GM18502 (cell line): Measurements from ENCODE around the gene AP2S1.
"Not testable (repeated sequence)": the region's sequence is repeated elsewhere in the genome, so short reads cannot be mapped to it uniquely, and the experiment has no call there.

Source experiments
- ATAC-seq: cut with Tn5 transposase; IDR thresholded peaks from one replicate; pipeline ENCODE4 v1.9.1; 2021; ENCODE audit warnings: mild to moderate bottlenecking; ENCODE audit not compliant: unreplicated experiment, poor library complexity

Gene AP2S1

GRCh38 chr19:46844067-46844489, 6.6 kb downstream of the AP2S1 start:
- no peak for ATAC-seq

GRCh38 chr19:46842791-46843190, 7.9 kb downstream of the AP2S1 start:
- ATAC-seq, result no peak

- no peak for ATAC-seq
Measured at GRCh38 chr19:46841458-46842083, 9.1 kb downstream of the AP2S1 start.

GRCh38 chr19:46840498-46840942, 10.1 kb downstream of the AP2S1 start:
- ATAC-seq, result no peak

GRCh38 chr19:46839752-46840497, 10.7 kb downstream of the AP2S1 start:
- no peak for ATAC-seq

- ATAC-seq, result no peak
Measured at GRCh38 chr19:46838160-46838559, 12.5 kb downstream of the AP2S1 start.

GRCh38 chr19:46834984-46835383, 15.7 kb downstream of the AP2S1 start:
- no peak for ATAC-seq

GRCh38 chr19:46834121-46834520, 16.5 kb downstream of the AP2S1 start:
- no peak for ATAC-seq

- no peak for ATAC-seq
Measured at GRCh38 chr19:46830864-46831263, 19.8 kb downstream of the AP2S1 start.

- ATAC-seq, result no peak
Measured at GRCh38 chr19:46828484-46828883, 22.2 kb downstream of the AP2S1 start.

GRCh38 chr19:46825731-46826055, 25.0 kb downstream of the AP2S1 start:
- ATAC-seq, result no peak

GRCh38 chr19:46824890-46825730, 25.5 kb downstream of the AP2S1 start:
- ATAC-seq, result no peak

- ATAC-seq, result no peak
Measured at GRCh38 chr19:46823049-46823448, 27.6 kb downstream of the AP2S1 start.

- not testable (repeated sequence) for ATAC-seq
Measured at GRCh38 chr19:46822410-46822787, 28.2 kb downstream of the AP2S1 start.

GRCh38 chr19:46821512-46822409, 28.9 kb downstream of the AP2S1 start:
- peak; percentile 54 for ATAC-seq

GRCh38 chr19:46818812-46819211, 31.8 kb downstream of the AP2S1 start:
- no peak for ATAC-seq

- ATAC-seq, result no peak
Measured at GRCh38 chr19:46815833-46816627, 34.6 kb downstream of the AP2S1 start.

GRCh38 chr19:46813839-46814358, 36.7 kb downstream of the AP2S1 start:
- ATAC-seq, result no peak
